Spinal cord (tissue), 10 donors: ENCODE results near the gene CHMP4B. TPM values are rescaled to one million over a fixed set of nuclear protein-coding genes. Genes with fewer than 3 reads are reported as not detected.

Experiments used
- DNase-seq, 6 donors: peaks; one replicate each; pipeline versions ENCODE4 v3.0.0 to v3.0.0-alpha.2; 2013 to 2015; ENCODE audit warnings: low spot score in 6 of 6, low read depth in 4 of 6
- H3K27ac ChIP-seq: one replicate; pipeline ENCODE4 v1.5.1; 2013; ENCODE audit warnings: low read depth, low read length, control low read depth
- H3K27me3 ChIP-seq: one replicate; pipeline ENCODE4 v1.6.1; 2013; ENCODE audit warnings: low read length; ENCODE audit not compliant: control insufficient read depth, insufficient read depth
- H3K36me3 ChIP-seq: one replicate; pipeline ENCODE4 v1.6.1; 2013; ENCODE audit warnings: low read length; ENCODE audit not compliant: control insufficient read depth, insufficient read depth
- H3K4me1 ChIP-seq: one replicate; pipeline ENCODE4 v1.6.1; 2013; ENCODE audit warnings: low read length; ENCODE audit not compliant: control insufficient read depth, insufficient read depth
- H3K4me3 ChIP-seq: one replicate; pipeline ENCODE4 v1.5.1; 2013; ENCODE audit warnings: low read depth, low read length, control low read depth
- H3K9me3 ChIP-seq: one replicate; pipeline ENCODE4 v1.6.1; 2013; ENCODE audit warnings: low read length; ENCODE audit not compliant: control insufficient read depth, insufficient read depth
- WGBS: methylation state at CpG from one replicate; pipeline ENCODE4 v1.1.5; 2013; ENCODE audit warnings: missing lambda C conversion rate; ENCODE audit not compliant: insufficient coverage; 5-methylcytosine and 5-hydroxymethylcytosine counted together
- polyA plus RNA-seq, 2 donors: library from polyadenylated mRNA; unstranded; fragments of 120-200 nt; gene quantifications; one replicate each; pipeline ENCODE4 v1.2.1, GENCODE V29; 2013; ENCODE audit not compliant: insufficient read length in 2 of 2
- total RNA-seq, 2 donors: library from RNA; depleted of rRNA in 1 of 2; stranded (reverse); fragments of 120-200 nt in 1 of 2; fragments of >200 nt in 1 of 2; gene quantifications; one replicate each; pipeline versions ENCODE4 v1.2.3 to v1.2.4, GENCODE V29; 2013 to 2014
- donor health status: healthy.

Gene CHMP4B
- total and polyA plus RNA-seq, 4 donors, result 47.3 to 187 (median 114) TPM

- no peaks in the 10 kb centered on the region for H3K4me1 ChIP-seq
- no peak for DNase-seq
- H3K36me3 ChIP-seq, result peaks cover 74% of the 10 kb centered on the region
- 93% methylated on average over 5 of the region's 11 CpGs for WGBS
- H3K4me3 ChIP-seq, result no peak overlapping the region
- H3K9me3 ChIP-seq, result no peaks in the 10 kb centered on the region
- no peaks in the 10 kb centered on the region for H3K27me3 ChIP-seq
- no peak overlapping the region for H3K27ac ChIP-seq
Measured at GRCh38 chr20:33852626-33853506, 41.7 kb downstream of the CHMP4B start.

- no peaks in the 10 kb centered on the region for H3K9me3 ChIP-seq
- no peaks in the 10 kb centered on the region for H3K27me3 ChIP-seq
- WGBS, result 91% methylated on average over 7 of the region's 14 CpGs
- DNase-seq, result no peak
- H3K4me1 ChIP-seq, result no peaks in the 10 kb centered on the region
- peaks cover 78% of the 10 kb centered on the region for H3K36me3 ChIP-seq
- no peak overlapping the region for H3K4me3 ChIP-seq
- H3K27ac ChIP-seq, result no peak overlapping the region
Measured at GRCh38 chr20:33853507-33853813, 42.3 kb downstream of the CHMP4B start.

- Histone ChIP-seq H3K4me1 (peaks cover 7% of the 10 kb centered on the region), H3K9me3 (no peaks in the 10 kb centered on the region), H3K4me3 (no peak overlapping the region), H3K27me3 (no peaks in the 10 kb centered on the region), H3K27ac (no peak overlapping the region), H3K36me3 (peaks cover 50% of the 10 kb centered on the region)
- no peak for DNase-seq
- 81% methylated on average over 11 of the region's 13 CpGs for WGBS
Measured at GRCh38 chr20:33857722-33858563, 46.8 kb downstream of the CHMP4B start.

- no peak for DNase-seq
- WGBS, result 97% methylated on average over 3 of the region's 4 CpGs
- H3K36me3 ChIP-seq, result peaks cover 44% of the 10 kb centered on the region
- H3K4me1 ChIP-seq, result peaks cover 13% of the 10 kb centered on the region
- no peaks in the 10 kb centered on the region for H3K9me3 ChIP-seq
- H3K4me3 ChIP-seq, result no peak overlapping the region
- no peak overlapping the region for H3K27ac ChIP-seq
- H3K27me3 ChIP-seq, result no peaks in the 10 kb centered on the region
Measured at GRCh38 chr20:33858666-33859065, 47.5 kb downstream of the CHMP4B start.

- Histone ChIP-seq H3K9me3 (no peaks in the 10 kb centered on the region), H3K27me3 (no peaks in the 10 kb centered on the region), H3K4me1 (peaks cover 13% of the 10 kb centered on the region), H3K36me3 (peaks cover 43% of the 10 kb centered on the region), H3K4me3 (no peak overlapping the region), H3K27ac (no peak overlapping the region)
- DNase-seq, result no peak
- WGBS, result 75% methylated on average over 12 of the region's 12 CpGs
Measured at GRCh38 chr20:33859157-33859695, 48.1 kb downstream of the CHMP4B start.

- no peak for DNase-seq
- peaks cover 13% of the 10 kb centered on the region for H3K4me1 ChIP-seq
- H3K9me3 ChIP-seq, result no peaks in the 10 kb centered on the region
- H3K4me3 ChIP-seq, result no peak overlapping the region
- H3K36me3 ChIP-seq, result peaks cover 37% of the 10 kb centered on the region
- 89% methylated on average over 3 of the region's 3 CpGs for WGBS
- no peaks in the 10 kb centered on the region for H3K27me3 ChIP-seq
- no peak overlapping the region for H3K27ac ChIP-seq
Measured at GRCh38 chr20:33859751-33860150, 48.6 kb downstream of the CHMP4B start.

- Histone ChIP-seq H3K4me1 (peaks cover 14% of the 10 kb centered on the region), H3K4me3 (no peak overlapping the region), H3K27ac (no peak overlapping the region), H3K9me3 (no peaks in the 10 kb centered on the region), H3K27me3 (no peaks in the 10 kb centered on the region), H3K36me3 (peaks cover 20% of the 10 kb centered on the region)
- DNase-seq, result no peak
- WGBS, result 95% methylated on average over 8 of the region's 9 CpGs
Measured at GRCh38 chr20:33861458-33861857, 50.3 kb downstream of the CHMP4B start.

- no peaks in the 10 kb centered on the region for H3K27me3 ChIP-seq
- H3K27ac ChIP-seq, result no peak overlapping the region
- peak in 2 of 6 donors; percentile 79 to 88 for DNase-seq
- peak overlapping the region; percentile 5 for H3K4me3 ChIP-seq
- 34% methylated on average over 16 of the region's 32 CpGs for WGBS
- H3K4me1 ChIP-seq, result peaks cover 16% of the 10 kb centered on the region
- H3K9me3 ChIP-seq, result no peaks in the 10 kb centered on the region
- peaks cover 8% of the 10 kb centered on the region for H3K36me3 ChIP-seq
Measured at GRCh38 chr20:33862709-33863403, 51.7 kb downstream of the CHMP4B start.
